ENCODE data around the gene ARHGAP19. TPM values are rescaled to one million over a fixed set of nuclear protein-coding genes. Genes with fewer than 3 reads are reported as not detected.

Gene ARHGAP19
- total and polyA plus RNA-seq, 9 of the 15 experiments (the other 6 are each of a cell fraction or from before 2014, with no cell fraction given): 14.8 to 49.5 (median 26.8) TPM

GRCh38 chr10:97274828-97275227 lies 17.6 kb downstream of the ARHGAP19 start:
- no peak overlapping the region for H3K4me3 ChIP-seq
- no peak for TF ChIP-seq ZNF696 (CRISPR knock-in tag; conservative IDR thresholded peaks at IDR 0.05)
- TF ChIP-seq, protein P1, sequence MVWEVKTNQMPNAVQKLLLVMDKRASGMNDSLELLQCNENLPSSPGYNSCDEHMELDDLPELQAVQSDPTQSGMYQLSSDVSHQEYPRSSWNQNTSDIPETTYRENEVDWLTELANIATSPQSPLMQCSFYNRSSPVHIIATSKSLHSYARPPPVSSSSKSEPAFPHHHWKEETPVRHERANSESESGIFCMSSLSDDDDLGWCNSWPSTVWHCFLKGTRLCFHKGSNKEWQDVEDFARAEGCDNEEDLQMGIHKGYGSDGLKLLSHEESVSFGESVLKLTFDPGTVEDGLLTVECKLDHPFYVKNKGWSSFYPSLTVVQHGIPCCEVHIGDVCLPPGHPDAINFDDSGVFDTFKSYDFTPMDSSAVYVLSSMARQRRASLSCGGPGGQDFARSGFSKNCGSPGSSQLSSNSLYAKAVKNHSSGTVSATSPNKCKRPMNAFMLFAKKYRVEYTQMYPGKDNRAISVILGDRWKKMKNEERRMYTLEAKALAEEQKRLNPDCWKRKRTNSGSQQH (CRISPR knock-in tag; IDR thresholded peaks at IDR 0.05): no peak
- TF ChIP-seq HCFC1 (IDR thresholded peaks at IDR 0.05; ENCODE audit: low read depth, low read length): no peak
- no peak for TF ChIP-seq RUNX1 (IDR thresholded peaks at IDR 0.05; ENCODE audit: low read depth)
- TF ChIP-seq CREM (IDR thresholded peaks at IDR 0.05; ENCODE audit: low read depth): no peak
- no peak for TF ChIP-seq SNIP1 (IDR thresholded peaks at IDR 0.05; ENCODE audit: low read depth)
- no peak for TF ChIP-seq SMAD3 (CRISPR knock-in tag; conservative IDR thresholded peaks at IDR 0.05)
- H3K9ac ChIP-seq (ENCODE audit: insufficient read depth in 1 of 2, low read depth in 2 of 2, low read length in 2 of 2): no peak overlapping the region
- H3K36me3 ChIP-seq (ENCODE audit: control insufficient read depth, insufficient read depth, low read length): no peaks in the 10 kb centered on the region
- DNase-seq (ENCODE audit: extremely low read depth in 1 of 4, low spot score in 3 of 4) (no peak), FAIRE-seq (no peak), ATAC-seq (no peak)
- WGBS (ENCODE audit: insufficient coverage, low coverage, missing lambda C conversion rate): 61% methylated on average over 3 of the region's 9 CpGs
- peaks cover 47% of the 10 kb centered on the region for H3K79me2 ChIP-seq (ENCODE audit: control insufficient read depth, insufficient read depth, low read length)
- H3K27me3 ChIP-seq (ENCODE audit: control insufficient read depth in 2 of 2, insufficient read depth in 2 of 2, low read length in 2 of 2): no peaks in the 10 kb centered on the region
- peaks cover 3% of the 10 kb centered on the region for H3K9me3 ChIP-seq (replicated peaks; ENCODE audit: control insufficient read depth, insufficient read depth, low read depth, low read length)
- ChIA-PET CTCF (ENCODE audit: low intra/inter-chr PET ratio) (no interaction called here), POLR2A (interaction anchor here (0.6 kb wide), 2 partner anchors 9 to 84 kb away, joined by 4 to 5 read pairs; no protein-coding TSS in a partner anchor)
- no peak overlapping the region for H3K4me2 ChIP-seq (ENCODE audit: insufficient read depth, low read length)
- intact Hi-C loops (cut with micrococcal nuclease) (no loop called here), in situ Hi-C loops (cut with MboI) (no loop called here)
- no TSS peak for BruUV-seq (replicated peaks)
- H4K20me1 ChIP-seq (replicated peaks; ENCODE audit: control insufficient read depth, insufficient read depth, low read length): no peaks in the 10 kb centered on the region
- H3K9me1 ChIP-seq (ENCODE audit: control insufficient read depth, insufficient read depth, low read length): no peaks in the 10 kb centered on the region
- H3K27ac ChIP-seq (ENCODE audit: extremely low read depth, low read depth, low read length): no peak overlapping the region
- no peak overlapping the region for H2AFZ ChIP-seq (ENCODE audit: low read depth, low read length)
- H3K4me1 ChIP-seq (replicated peaks in 1 of 2; ENCODE audit: control insufficient read depth in 2 of 2, insufficient read depth in 2 of 2, low read length in 2 of 2): peaks cover 4 to 8% of the 10 kb centered on the region in 2 experiments; a peak in 4 of 5 replicates

All from K562 (cell line).